IPS-20b (cell line): ENCODE data around the gene CFL1.

ENCODE experiments used
- H3K27ac ChIP-seq: one replicate; pipeline ENCODE4 v1.5.1; 2013; ENCODE audit warnings: low read length
- H3K27me3 ChIP-seq: 2 replicates; pipeline ENCODE4 v1.6.1; 2013; ENCODE audit warnings: mild to moderate bottlenecking, low read length, inconsistent platforms; ENCODE audit not compliant: insufficient read depth
- H3K36me3 ChIP-seq: 2 replicates; pipeline ENCODE4 v1.6.1; 2013; ENCODE audit warnings: low read depth, mild to moderate bottlenecking, inconsistent platforms, low read length, moderate library complexity; ENCODE audit not compliant: insufficient read depth
- H3K4me1 ChIP-seq: 2 replicates; pipeline ENCODE4 v1.6.1; 2013; ENCODE audit warnings: mild to moderate bottlenecking, control low read depth, inconsistent platforms, low read length, moderate library complexity; ENCODE audit not compliant: insufficient read depth
- H3K4me3 ChIP-seq: 2 replicates; pipeline ENCODE4 v1.5.1; 2013; ENCODE audit warnings: mild to moderate bottlenecking, low read length, inconsistent platforms
- H3K9ac ChIP-seq: 2 replicates; pipeline ENCODE4 v1.6.1; 2013; ENCODE audit warnings: low read depth, mild to moderate bottlenecking, inconsistent platforms, low read length, moderate library complexity
- H3K9me3 ChIP-seq: 2 replicates; pipeline ENCODE4 v1.6.1; 2013; ENCODE audit warnings: mild to moderate bottlenecking, low read depth, low read length, inconsistent platforms; ENCODE audit not compliant: insufficient read depth

CFL1 gene

GRCh38 chr11:65859095-65859811, 1.3 kb upstream of the CFL1 start:
- Histone ChIP-seq H3K4me1 (peaks cover 5% of the 10 kb centered on the region; the same call in 1 of the 2 replicates), H3K36me3 (peaks cover 53% of the 10 kb centered on the region), H3K9ac (peak overlapping the region; percentile 99)

GRCh38 chr11:65858681-65859087, 704 bp upstream of the CFL1 start:
- H3K27ac ChIP-seq, result peak overlapping the region; percentile 42
- H3K4me3 ChIP-seq, result peak overlapping the region; percentile 73
- no peaks in the 10 kb centered on the region for H3K27me3 ChIP-seq
- H3K9ac ChIP-seq, result peak overlapping the region; percentile 85
- no peaks in the 10 kb centered on the region for H3K9me3 ChIP-seq
- H3K4me1 ChIP-seq, result peaks cover 5% of the 10 kb centered on the region; the same call in 1 of the 2 replicates
- H3K36me3 ChIP-seq, result peaks cover 53% of the 10 kb centered on the region

More at GRCh38 chr11:65859095-65859811, 1.3 kb upstream of the CFL1 start:
- no peaks in the 10 kb centered on the region for H3K27me3 ChIP-seq
- peak overlapping the region; percentile 86 for H3K4me3 ChIP-seq
- H3K9me3 ChIP-seq, result no peaks in the 10 kb centered on the region
- peak overlapping the region; percentile 95 for H3K27ac ChIP-seq

GRCh38 chr11:65857500-65857852, 504 bp downstream of the CFL1 start:
- H3K9ac ChIP-seq, result peak overlapping the region; percentile 95; the same call in 1 of the 2 replicates
- no peaks in the 10 kb centered on the region for H3K9me3 ChIP-seq
- H3K36me3 ChIP-seq, result peaks cover 52% of the 10 kb centered on the region
- H3K4me3 ChIP-seq, result peak overlapping the region; percentile 99
- peak overlapping the region; percentile 84 for H3K27ac ChIP-seq
- H3K4me1 ChIP-seq, result peaks cover 5% of the 10 kb centered on the region; the same call in 1 of the 2 replicates
- H3K27me3 ChIP-seq, result no peaks in the 10 kb centered on the region

GRCh38 chr11:65856689-65857499, 1.1 kb downstream of the CFL1 start:
- H3K36me3 ChIP-seq, result peaks cover 47% of the 10 kb centered on the region
- peak overlapping the region; percentile 84 for H3K27ac ChIP-seq
- peaks cover 5% of the 10 kb centered on the region; the same call in 1 of the 2 replicates for H3K4me1 ChIP-seq
- peak overlapping the region; percentile 95; the same call in 1 of the 2 replicates for H3K9ac ChIP-seq
- no peaks in the 10 kb centered on the region for H3K27me3 ChIP-seq
- H3K4me3 ChIP-seq, result peak overlapping the region; percentile 99
- no peaks in the 10 kb centered on the region for H3K9me3 ChIP-seq

GRCh38 chr11:65855927-65856363, 2.0 kb downstream of the CFL1 start:
- no peak overlapping the region; the same call in 1 of the 2 replicates for H3K9ac ChIP-seq
- no peak overlapping the region for H3K27ac ChIP-seq
- peaks cover 49% of the 10 kb centered on the region for H3K36me3 ChIP-seq
- peak overlapping the region; percentile 99 for H3K4me3 ChIP-seq
- H3K9me3 ChIP-seq, result no peaks in the 10 kb centered on the region
- no peaks in the 10 kb centered on the region for H3K27me3 ChIP-seq
- no peaks in the 10 kb centered on the region; the same call in 1 of the 2 replicates for H3K4me1 ChIP-seq

- H3K27me3 ChIP-seq, result no peaks in the 10 kb centered on the region
- H3K4me3 ChIP-seq, result no peak overlapping the region; the same call in 1 of the 2 replicates
- peaks cover 49% of the 10 kb centered on the region for H3K36me3 ChIP-seq
- H3K4me1 ChIP-seq, result no peaks in the 10 kb centered on the region; the same call in 1 of the 2 replicates
- H3K9me3 ChIP-seq, result no peaks in the 10 kb centered on the region
- no peak overlapping the region for H3K9ac ChIP-seq
- H3K27ac ChIP-seq, result no peak overlapping the region
Measured at GRCh38 chr11:65854852-65855837, 2.8 kb downstream of the CFL1 start.

GRCh38 chr11:65854161-65854592, 3.8 kb downstream of the CFL1 start:
- H3K27ac ChIP-seq, result no peak overlapping the region
- H3K4me1 ChIP-seq, result no peaks in the 10 kb centered on the region; the same call in 1 of the 2 replicates
- H3K9ac ChIP-seq, result no peak overlapping the region
- no peaks in the 10 kb centered on the region for H3K27me3 ChIP-seq
- H3K36me3 ChIP-seq, result peaks cover 49% of the 10 kb centered on the region
- H3K4me3 ChIP-seq, result no peak overlapping the region
- H3K9me3 ChIP-seq, result no peaks in the 10 kb centered on the region

GRCh38 chr11:65853246-65853979, 4.6 kb downstream of the CFL1 start:
- Histone ChIP-seq H3K27me3 (no peaks in the 10 kb centered on the region), H3K36me3 (peaks cover 49% of the 10 kb centered on the region), H3K27ac (no peak overlapping the region), H3K9ac (no peak overlapping the region), H3K4me1 (no peaks in the 10 kb centered on the region), H3K9me3 (no peaks in the 10 kb centered on the region), H3K4me3 (no peak overlapping the region)

GRCh38 chr11:65852508-65853245, 5.3 kb downstream of the CFL1 start:
- Histone ChIP-seq H3K9ac (no peak overlapping the region), H3K4me3 (no peak overlapping the region), H3K27me3 (no peaks in the 10 kb centered on the region), H3K4me1 (no peaks in the 10 kb centered on the region), H3K27ac (no peak overlapping the region), H3K36me3 (peaks cover 49% of the 10 kb centered on the region), H3K9me3 (no peaks in the 10 kb centered on the region)

GRCh38 chr11:65851811-65852507, 6.0 kb downstream of the CFL1 start:
- no peak overlapping the region for H3K9ac ChIP-seq
- no peaks in the 10 kb centered on the region for H3K27me3 ChIP-seq
- H3K4me1 ChIP-seq, result no peaks in the 10 kb centered on the region
- H3K27ac ChIP-seq, result no peak overlapping the region
- peaks cover 49% of the 10 kb centered on the region for H3K36me3 ChIP-seq
- H3K9me3 ChIP-seq, result no peaks in the 10 kb centered on the region
- no peak overlapping the region for H3K4me3 ChIP-seq
